IPS-NIHi11 (cell line): ENCODE data around the gene RBBP6.
A peak's percentile ranks its signal among the peaks of the same experiment; 100 is the strongest.
"Not testable (repeated sequence)": the region's sequence is repeated elsewhere in the genome, so short reads cannot be mapped to it uniquely, and the experiment has no call there.

ENCODE experiments used
- DNase-seq: peaks from one replicate; pipeline ENCODE4 v3.0.0; 2012; ENCODE audit warnings: mixed read lengths, low spot score

RBBP6 gene

GRCh38 chr16:24539295-24539849 is at the start of gene RBBP6:
Gene RBBP6 (plus strand): TSS chr16:24539566. CDS start chr16:24540627, 1,061 bp downstream.
- peak; percentile 95 for DNase-seq

DNA sequence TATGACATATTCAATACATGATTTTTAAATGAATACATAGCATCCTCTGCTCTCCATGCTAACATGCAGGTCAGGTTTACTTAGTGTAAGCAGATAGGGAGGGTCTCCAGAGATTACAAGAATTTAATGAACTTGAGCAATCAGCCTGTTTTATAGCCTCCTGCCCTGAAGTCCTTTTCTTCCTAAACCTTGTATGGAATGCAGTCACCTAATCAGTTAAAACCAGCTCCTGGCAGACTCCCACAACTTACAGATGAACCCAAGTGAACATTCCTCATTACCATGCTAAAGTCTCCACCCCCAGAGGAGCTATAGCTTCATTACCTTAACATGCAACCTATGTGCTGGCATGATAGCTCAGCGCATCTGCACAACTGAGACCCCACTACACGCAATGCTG is 48.5 kb upstream of the RBBP6 start:
- no peak for DNase-seq

DNA sequence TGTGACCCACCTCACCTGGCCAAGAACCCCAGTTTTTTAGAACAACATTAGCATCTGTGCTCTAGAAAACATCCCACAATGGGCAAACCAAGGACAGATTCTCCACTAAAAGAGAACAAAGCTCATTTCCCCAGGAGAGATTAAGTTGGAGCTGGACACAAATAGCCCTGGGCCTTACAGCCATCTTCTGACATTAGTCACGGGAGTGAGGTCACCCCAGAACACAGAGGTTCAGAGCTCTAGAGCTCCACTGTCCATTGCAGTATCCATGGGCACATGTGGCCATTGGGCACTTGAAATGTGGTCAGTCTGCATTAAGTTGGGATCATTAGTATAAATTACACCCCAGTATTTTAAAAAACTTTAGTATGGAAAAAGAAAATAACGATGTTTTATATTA is 47.6 kb upstream of the RBBP6 start:
- no peak for DNase-seq

GRCh38 chr16:24493821-24494220 is 45.5 kb upstream of the RBBP6 start:
- no peak for DNase-seq

- not testable (repeated sequence) for DNase-seq
Observed at GRCh38 chr16:24495207-24495606, 44.2 kb upstream of the RBBP6 start.

- DNase-seq: no peak
Observed at GRCh38 chr16:24497440-24497839, 41.9 kb upstream of the RBBP6 start.

DNA sequence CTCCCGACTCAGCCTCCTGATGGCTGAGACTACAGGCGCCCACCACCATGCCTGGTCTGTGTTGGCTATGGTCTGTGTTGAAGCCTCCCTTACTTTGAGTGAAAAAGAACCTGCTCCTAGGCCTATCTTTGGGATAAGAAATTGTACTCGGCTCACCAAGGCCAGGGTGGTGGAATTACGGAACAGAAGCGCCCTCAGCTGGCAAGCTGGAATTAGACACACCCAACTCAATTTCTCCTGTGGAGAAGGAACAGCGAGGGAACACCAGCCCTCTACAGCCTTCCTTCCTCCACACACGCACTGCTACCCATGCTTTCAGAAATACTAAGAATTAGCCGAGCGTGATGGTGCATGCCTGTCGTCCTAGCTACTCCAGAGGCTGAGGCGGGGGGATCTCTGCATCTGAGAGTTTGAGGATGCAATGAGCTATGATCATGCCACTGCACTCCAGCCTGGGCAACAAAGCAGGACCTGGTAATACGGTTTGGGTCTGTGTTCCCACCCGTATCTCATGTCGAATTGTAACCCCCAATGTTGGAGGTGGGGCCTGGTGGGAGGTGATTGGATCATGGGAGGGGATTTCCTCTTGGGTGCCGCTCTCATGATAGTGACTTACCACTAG is 40.1 kb upstream of the RBBP6 start:
- peak; percentile 82 for DNase-seq

DNA sequence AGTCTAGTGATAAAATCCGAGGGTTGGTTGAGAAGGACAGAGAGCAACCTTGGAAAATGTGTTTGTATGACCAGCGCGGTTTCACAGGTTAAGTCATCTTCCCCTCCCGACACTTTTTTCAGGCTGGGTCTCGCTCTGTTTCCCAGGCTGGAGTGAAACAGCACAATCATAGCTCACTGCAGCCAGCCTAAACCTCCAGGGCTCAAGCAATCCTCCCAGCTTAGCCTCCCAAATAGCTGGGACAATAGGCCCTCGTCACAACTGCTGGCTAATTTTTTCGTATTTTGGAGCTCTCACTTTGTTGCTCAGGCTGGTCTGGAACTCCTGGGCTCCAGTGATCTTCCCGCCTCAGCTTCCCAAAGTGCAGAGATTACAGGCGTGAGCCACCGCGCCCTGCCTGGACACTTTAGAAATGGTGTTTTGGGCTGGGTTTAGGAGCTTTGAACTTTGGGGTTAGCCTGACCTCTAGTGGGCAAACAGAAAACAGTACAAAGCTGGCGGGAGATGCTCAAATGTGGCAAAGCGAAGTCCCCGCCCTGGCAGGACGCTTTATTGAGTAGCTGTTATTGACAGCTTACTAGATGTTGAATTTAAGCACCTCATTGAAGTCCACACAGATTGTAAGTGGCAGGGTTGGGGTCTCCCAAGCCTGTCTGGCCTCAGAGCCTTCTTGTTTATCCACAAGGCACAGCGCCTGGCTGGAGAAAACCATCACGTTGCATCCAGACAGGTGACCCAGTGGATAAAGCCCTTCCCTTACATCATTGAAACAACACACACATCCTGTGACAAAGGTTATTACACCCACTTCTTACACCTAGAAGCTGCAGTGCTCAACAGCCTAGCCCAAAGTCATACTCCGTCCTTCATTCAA is 34.7 kb upstream of the RBBP6 start:
- DNase-seq: peak; percentile 73

DNA sequence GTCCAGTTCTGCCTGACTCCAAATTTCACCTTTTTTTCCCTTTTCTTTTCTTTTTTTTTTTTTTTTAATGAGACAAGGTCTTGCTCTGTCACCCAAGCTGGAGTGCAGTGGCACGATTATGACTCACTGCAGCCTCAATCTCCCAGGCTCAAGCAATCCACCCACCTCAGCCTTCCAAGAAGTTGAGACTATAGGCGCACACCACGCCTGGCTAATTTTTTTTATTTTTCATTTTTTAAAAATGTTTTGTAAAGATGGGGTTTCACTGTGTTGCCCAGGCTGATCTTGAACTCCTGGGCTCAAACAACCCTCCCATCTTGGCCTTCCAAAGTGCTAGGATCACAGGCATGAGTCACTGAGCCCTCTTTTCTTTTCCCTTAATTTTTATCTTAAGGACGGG is 33.4 kb upstream of the RBBP6 start:
- no peak for DNase-seq

DNA sequence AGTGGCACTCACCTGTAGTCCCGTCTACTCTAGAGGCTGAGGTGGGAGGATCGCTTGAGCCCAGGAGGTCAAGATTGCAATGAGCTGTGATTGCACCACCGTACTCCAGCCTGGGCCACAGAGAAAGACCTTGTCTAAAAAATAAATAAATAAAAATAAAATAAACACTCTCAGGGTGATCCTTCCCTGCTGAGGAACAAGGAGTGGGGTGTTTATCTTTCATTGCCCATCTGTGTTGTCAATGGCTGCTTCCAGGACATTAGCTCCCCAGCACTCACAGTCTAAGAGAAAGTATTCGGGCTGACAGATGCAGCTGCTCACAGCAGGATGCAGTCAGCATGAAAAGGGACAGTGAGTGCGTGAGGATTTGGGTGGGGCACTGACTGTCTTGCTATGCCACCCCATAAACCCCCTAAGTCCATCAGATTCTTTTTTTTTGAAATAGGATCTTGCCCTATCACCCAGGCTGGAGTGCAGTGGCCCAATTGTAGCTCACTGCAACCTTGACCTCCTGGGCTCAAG is 31.3 kb upstream of the RBBP6 start:
- no peak for DNase-seq

GRCh38 chr16:24508614-24509013 is 30.8 kb upstream of the RBBP6 start:
- DNase-seq: no peak

DNA sequence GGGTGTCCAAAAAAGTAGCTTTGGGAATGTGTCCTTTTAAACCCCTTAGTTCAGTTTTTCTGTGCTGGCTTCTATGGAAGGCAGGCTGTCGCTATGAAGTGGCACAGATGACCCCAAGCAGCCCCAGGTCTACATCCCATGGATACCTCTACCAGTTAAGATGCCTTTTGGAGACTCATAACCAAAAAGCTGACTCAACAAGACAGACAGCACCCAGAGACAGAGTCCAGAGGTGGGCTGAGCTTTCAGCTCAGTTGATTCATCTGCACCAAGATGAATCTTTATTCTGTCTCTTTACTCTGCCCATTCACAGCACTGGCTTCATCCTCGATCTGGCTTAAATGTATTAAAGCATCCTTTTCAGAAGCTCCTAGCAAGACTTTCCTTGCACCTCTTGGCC is 29.8 kb upstream of the RBBP6 start:
- no peak for DNase-seq

- no peak for DNase-seq
Observed at GRCh38 chr16:24511174-24511573, 28.2 kb upstream of the RBBP6 start.

- no peak for DNase-seq
Observed at GRCh38 chr16:24511792-24512191, 27.6 kb upstream of the RBBP6 start.

DNA sequence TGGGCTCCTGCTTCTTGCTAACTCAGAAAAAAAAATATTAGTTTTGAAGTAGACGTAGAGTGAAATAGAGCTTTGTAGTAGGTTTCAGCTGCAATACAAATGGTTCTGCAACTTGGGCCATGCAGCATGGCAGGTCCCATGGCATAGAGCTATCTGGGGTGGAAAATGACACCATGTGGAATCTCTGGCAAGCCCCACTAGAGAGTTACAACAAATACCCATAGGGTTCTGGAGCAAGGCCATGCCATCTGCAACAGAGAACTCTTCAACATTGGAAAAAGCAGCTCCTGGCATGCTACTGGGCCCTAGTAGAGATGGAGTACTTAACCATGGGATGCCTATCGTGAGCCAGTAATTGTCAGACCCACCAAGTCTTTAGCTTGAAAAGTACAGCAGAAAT is 25.3 kb upstream of the RBBP6 start:
- no peak for DNase-seq

- no peak for DNase-seq
Observed at GRCh38 chr16:24515186-24515585, 24.2 kb upstream of the RBBP6 start.

DNA sequence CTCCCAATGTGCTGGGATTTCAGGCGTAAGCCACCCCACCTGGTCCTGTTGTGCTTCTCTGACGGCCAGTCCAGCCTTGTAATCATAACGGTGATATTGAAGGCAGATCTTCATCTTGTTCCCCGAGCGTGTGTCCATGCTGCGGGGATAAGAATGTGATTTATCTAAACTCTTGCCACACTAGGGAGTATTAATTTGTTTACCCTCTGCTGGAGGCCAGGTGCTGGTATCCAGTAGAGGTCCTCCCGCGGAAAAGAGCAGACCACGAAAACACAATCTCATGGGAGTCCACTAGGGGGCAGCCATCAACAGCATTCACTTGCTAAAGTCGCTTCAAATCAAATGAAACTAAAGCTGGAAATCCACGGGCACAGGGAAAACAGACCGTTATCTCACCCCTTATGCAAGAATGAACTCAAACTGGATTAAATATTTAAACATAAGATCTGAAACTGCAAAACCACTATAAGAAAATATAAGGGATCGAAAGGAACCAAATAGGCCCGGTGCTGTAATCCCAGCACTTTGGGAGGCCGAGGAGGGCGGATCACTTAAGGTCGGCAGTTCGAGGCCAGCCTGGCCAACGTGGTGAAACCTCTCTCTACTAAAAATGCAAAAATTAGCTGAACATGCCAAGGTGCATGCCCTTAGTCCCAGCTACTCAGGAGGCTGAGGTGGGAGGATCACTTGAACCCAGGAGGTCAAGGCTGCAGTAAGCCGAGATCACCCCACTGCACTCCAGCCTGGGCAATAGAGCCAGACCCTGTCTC is 22.3 kb upstream of the RBBP6 start:
- DNase-seq: peak; percentile 80

DNA sequence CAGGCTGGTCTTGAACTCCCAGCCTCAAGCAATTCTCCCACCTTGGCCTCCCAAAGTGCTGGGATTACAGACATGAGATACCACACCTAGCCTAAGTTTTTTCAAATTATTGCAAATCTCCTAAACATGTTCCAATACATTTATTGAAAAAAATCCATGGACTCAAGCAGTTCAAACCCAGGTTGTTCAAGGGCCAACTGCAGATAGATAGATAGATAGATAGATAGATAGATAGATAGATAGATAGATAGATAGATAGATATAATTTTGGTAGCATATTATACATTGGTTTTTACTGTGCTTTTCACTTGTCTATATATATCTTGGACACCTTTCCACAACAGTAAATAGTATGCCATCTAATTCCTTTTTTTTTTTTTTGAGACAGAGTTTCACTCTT is 20.9 kb upstream of the RBBP6 start:
- DNase-seq: no peak

- DNase-seq: no peak
Observed at GRCh38 chr16:24520983-24521382, 18.4 kb upstream of the RBBP6 start.

DNA sequence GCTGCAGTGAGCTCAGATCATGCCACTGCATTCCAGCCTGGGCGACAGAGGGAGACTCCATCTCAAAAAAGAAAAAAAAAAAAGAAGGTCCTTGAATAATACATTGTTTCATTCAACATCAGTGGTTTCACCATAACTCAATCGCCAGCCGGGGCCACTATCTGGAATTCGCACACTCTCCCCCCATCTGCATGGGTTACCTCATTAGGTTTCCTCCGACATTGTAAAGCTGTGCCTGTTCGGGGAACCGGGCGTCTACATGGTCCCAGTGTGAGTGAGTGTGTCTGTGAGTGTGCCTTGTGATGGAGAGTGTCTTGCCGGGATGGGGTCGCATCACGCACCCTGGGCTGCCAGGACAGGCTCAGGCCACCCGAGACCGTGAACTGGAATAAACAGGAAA is 16.6 kb upstream of the RBBP6 start:
- DNase-seq: no peak

DNA sequence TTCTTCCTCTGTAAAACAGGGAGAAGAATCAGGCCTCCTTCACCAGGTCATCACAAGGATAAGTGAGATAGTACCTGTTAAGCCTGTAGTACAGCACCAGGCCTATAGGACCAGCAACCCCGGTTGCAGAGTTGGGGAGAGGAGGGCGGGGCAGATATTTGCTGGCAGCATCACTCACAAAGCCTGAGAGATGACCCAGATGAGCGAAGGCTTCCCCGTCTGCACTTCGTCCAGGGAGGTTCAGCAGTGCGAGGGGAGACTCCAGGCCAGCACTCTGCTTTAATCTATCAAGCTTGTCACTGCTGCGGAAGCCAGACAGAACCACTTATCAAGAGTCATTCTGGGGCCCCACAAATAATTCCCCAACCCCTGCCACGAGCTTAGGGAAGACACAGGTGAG is 15.8 kb upstream of the RBBP6 start:
- no peak for DNase-seq
